Activated CD8-positive, alpha-beta T cell treated with anti-CD3 and anti-CD28 coated beads, Interleukin-2, amount 10 ng/mL, durations not matched to agents 7 days and 5 days (primary cell): ENCODE results near the gene RSBN1. TPM values are rescaled to one million over a fixed set of nuclear protein-coding genes. Genes with fewer than 3 reads are reported as not detected.

ENCODE experiments used
- ATAC-seq: fragments of 150-1000 bp; cut with Tn5 transposase; one replicate; pipeline ENCODE4 v1.10.0; 2021; ENCODE audit warnings: moderate library complexity
- CTCF ChIA-PET: fragments of 350-600 bp; sonication (Branson Sonifier 250); formaldehyde crosslinking; loops from one replicate; lab custom pipeline; 2021; ENCODE audit warnings: antibody characterized with exemption; lab: Charles Lee
- POLR2A ChIA-PET: fragments of 350-600 bp; sonication (Branson Sonifier 250); formaldehyde crosslinking; loops from one replicate; lab custom pipeline; 2021; ENCODE audit warnings: antibody characterized with exemption; lab: Charles Lee
- DNase-seq: peaks from one replicate; pipeline ENCODE4 v3.0.0-alpha.2; 2020
- H3K27ac Mint-ChIP-seq: one replicate; pipeline ENCODE4 v1.8.0; 2021; ENCODE audit warnings: mild to moderate bottlenecking, mixed read lengths
- H3K27me3 Mint-ChIP-seq: one replicate; pipeline ENCODE4 v1.8.0; 2021; ENCODE audit warnings: low read depth, mixed read lengths
- H3K36me3 Mint-ChIP-seq: one replicate; pipeline ENCODE4 v1.8.0; 2021; ENCODE audit warnings: low read depth, mixed read lengths
- H3K4me1 Mint-ChIP-seq: one replicate; pipeline ENCODE4 v1.8.0; 2021; ENCODE audit warnings: low read depth, mixed read lengths
- H3K4me3 Mint-ChIP-seq: one replicate; pipeline ENCODE4 v1.8.0; 2021; ENCODE audit warnings: mild to moderate bottlenecking, mixed read lengths
- H3K9me3 Mint-ChIP-seq: one replicate; pipeline ENCODE4 v1.8.0; 2022; ENCODE audit warnings: mixed read lengths; ENCODE audit not compliant: insufficient read depth
- total RNA-seq, 2 experiments: library from RNA; stranded (reverse); gene quantifications; one replicate each; pipeline ENCODE4 v1.2.3, GENCODE V29; 2021

The RSBN1 gene
- total RNA-seq, 2 experiments from 2014 or later, result 27.3 to 29.9 TPM

GRCh38 chr1:113811156-113811887 is 954 bp downstream of the RSBN1 start:
- H3K27me3 Mint-ChIP-seq, result no peaks in the 10 kb centered on the region
- DNase-seq (peak; percentile 53), ATAC-seq (peak; percentile 2)
- no peaks in the 10 kb centered on the region for H3K9me3 Mint-ChIP-seq
- H3K36me3 Mint-ChIP-seq, result peaks cover 38% of the 10 kb centered on the region
- peak overlapping the region; percentile 98 for H3K4me3 Mint-ChIP-seq
- POLR2A ChIA-PET, result interaction anchor here (0.9 to 2.2 kb wide), 6 partner anchors 19 to 93 kb away, joined by 3 to 23 read pairs (median 8); partner anchors contain the start of genes AP4B1 and PHTF1
- peak overlapping the region; percentile 98 for H3K27ac Mint-ChIP-seq
- H3K4me1 Mint-ChIP-seq, result peaks cover 32% of the 10 kb centered on the region
- CTCF ChIA-PET, result interaction anchor here (0.7 to 2.3 kb wide), 9 partner anchors 12 to 531 kb away, joined by 3 to 8 read pairs (median 3); partner anchors contain the start of gene PHTF1

- H3K4me3 Mint-ChIP-seq, result peak overlapping the region; percentile 98
- peaks cover 43% of the 10 kb centered on the region for H3K4me1 Mint-ChIP-seq
- ChIA-PET POLR2A (no interaction called here), CTCF (no interaction called here)
- H3K27me3 Mint-ChIP-seq, result no peaks in the 10 kb centered on the region
- ATAC-seq, result no peak
- no peak for DNase-seq
- H3K27ac Mint-ChIP-seq, result peak overlapping the region; percentile 55
- no peaks in the 10 kb centered on the region for H3K9me3 Mint-ChIP-seq
- H3K36me3 Mint-ChIP-seq, result peaks cover 38% of the 10 kb centered on the region
Observed at GRCh38 chr1:113809670-113810602, 2.3 kb downstream of the RSBN1 start.

DNA sequence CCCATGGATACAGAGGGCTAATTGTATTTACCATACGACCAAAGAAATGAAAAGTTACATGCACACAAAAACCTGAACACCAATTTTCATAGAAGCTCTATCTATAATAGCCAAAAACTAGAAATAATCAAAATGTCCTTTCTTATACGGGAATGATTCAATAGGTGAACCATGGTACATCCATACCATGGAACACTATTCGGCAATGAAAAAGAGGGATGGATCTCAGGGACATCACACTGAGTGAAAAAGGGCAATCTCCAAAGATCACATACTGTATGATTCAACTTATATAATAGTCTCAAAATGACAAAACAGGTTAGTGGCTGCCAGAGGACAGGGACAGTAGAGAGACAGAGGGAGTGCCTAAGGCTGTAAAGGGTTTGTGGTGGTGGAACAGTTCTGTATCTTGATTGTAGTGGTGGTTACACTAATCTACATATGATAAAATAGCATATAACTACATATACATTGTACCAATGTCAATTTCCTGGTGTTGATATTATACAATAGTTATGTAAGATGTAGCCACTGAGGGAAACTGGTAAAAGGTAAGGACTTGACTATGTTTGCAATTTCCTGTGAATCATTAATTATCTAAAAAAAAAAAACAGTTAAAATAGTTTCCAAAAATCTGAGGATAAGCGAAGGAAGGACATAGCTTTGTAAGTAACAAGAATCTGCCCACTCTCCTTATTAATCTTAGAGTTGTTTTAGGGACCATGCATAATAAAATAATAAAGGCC is 3.7 kb downstream of the RSBN1 start:
- ChIA-PET POLR2A (no interaction called here), CTCF (interaction anchor here (0.7 kb wide), 1 partner anchor 9 kb away, joined by 3 read pairs; no protein-coding TSS in a partner anchor)
- H3K4me1 Mint-ChIP-seq, result peaks cover 53% of the 10 kb centered on the region
- H3K27me3 Mint-ChIP-seq, result no peaks in the 10 kb centered on the region
- H3K27ac Mint-ChIP-seq, result peak overlapping the region; percentile 15
- no peaks in the 10 kb centered on the region for H3K9me3 Mint-ChIP-seq
- DNase-seq (no peak), ATAC-seq (no peak)
- peak overlapping the region; percentile 98 for H3K4me3 Mint-ChIP-seq
- H3K36me3 Mint-ChIP-seq, result peaks cover 45% of the 10 kb centered on the region

GRCh38 chr1:113805639-113806038 is 6.6 kb downstream of the RSBN1 start:
- DNase-seq (no peak), ATAC-seq (no peak)
- no peak overlapping the region for H3K4me3 Mint-ChIP-seq
- peaks cover 4% of the 10 kb centered on the region for H3K9me3 Mint-ChIP-seq
- H3K27ac Mint-ChIP-seq, result no peak overlapping the region
- POLR2A ChIA-PET, result no interaction called here
- peaks cover 63% of the 10 kb centered on the region for H3K4me1 Mint-ChIP-seq
- peaks cover 51% of the 10 kb centered on the region for H3K36me3 Mint-ChIP-seq
- CTCF ChIA-PET, result no interaction called here
- no peaks in the 10 kb centered on the region for H3K27me3 Mint-ChIP-seq

GRCh38 chr1:113805256-113805531 is 7.1 kb downstream of the RSBN1 start:
- Mint-ChIP-seq H3K9me3 (peaks cover 4% of the 10 kb centered on the region), H3K4me3 (no peak overlapping the region), H3K27me3 (no peaks in the 10 kb centered on the region), H3K4me1 (peaks cover 66% of the 10 kb centered on the region), H3K27ac (no peak overlapping the region), H3K36me3 (peaks cover 51% of the 10 kb centered on the region)
- ChIA-PET CTCF (no interaction called here), POLR2A (no interaction called here)
- no peak for DNase-seq
- ATAC-seq, result no peak

- ATAC-seq (no peak), DNase-seq (no peak)
- no peak overlapping the region for H3K27ac Mint-ChIP-seq
- peaks cover 51% of the 10 kb centered on the region for H3K36me3 Mint-ChIP-seq
- ChIA-PET CTCF (interaction anchor here (1.4 kb wide), 1 partner anchor 8 kb away, joined by 3 read pairs; the partner anchor contains the start of gene RSBN1), POLR2A (no interaction called here)
- H3K4me1 Mint-ChIP-seq, result peaks cover 62% of the 10 kb centered on the region
- H3K4me3 Mint-ChIP-seq, result no peak overlapping the region
- peaks cover 4% of the 10 kb centered on the region for H3K9me3 Mint-ChIP-seq
- no peaks in the 10 kb centered on the region for H3K27me3 Mint-ChIP-seq
Observed at GRCh38 chr1:113804421-113805255, 7.6 kb downstream of the RSBN1 start.

DNA sequence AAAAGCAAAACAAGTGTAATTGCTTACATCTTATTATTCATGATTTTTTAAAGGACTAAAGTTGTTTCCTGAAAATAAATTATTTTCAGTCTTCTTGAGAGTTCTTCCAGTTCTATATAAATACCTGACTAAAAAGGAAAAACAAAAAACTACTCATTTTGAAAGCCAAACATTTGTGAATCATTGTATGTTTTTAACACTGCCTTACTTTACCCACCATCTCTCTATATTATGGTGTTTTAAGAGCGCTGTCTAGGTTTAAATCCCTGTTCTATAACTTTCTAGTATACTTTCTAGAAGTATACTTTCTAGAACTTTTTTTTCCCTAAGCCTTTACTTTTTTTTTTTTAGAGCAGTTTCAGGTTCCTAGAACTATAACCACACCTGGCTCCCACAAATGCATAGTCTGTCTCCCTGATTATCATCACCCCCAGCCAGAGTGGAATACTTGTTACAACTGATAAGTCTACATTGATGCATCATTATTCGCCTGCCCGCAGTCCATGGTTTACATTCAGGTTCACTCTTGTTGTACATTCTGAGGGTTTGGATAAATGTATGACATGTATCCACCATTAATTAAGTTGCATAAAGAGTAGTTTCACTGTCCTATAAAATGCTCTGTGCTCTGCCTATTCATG is 9.8 kb downstream of the RSBN1 start:
- Mint-ChIP-seq H3K4me1 (peaks cover 50% of the 10 kb centered on the region), H3K27ac (no peak overlapping the region), H3K9me3 (peaks cover 4% of the 10 kb centered on the region), H3K27me3 (no peaks in the 10 kb centered on the region), H3K36me3 (peaks cover 48% of the 10 kb centered on the region), H3K4me3 (no peak overlapping the region)
- no peak for ATAC-seq
- POLR2A ChIA-PET, result no interaction called here
- CTCF ChIA-PET, result no interaction called here
- DNase-seq, result no peak

GRCh38 chr1:113800487-113800886 is 11.8 kb downstream of the RSBN1 start:
- H3K9me3 Mint-ChIP-seq, result peaks cover 4% of the 10 kb centered on the region
- H3K27me3 Mint-ChIP-seq, result no peaks in the 10 kb centered on the region
- H3K4me1 Mint-ChIP-seq, result peaks cover 45% of the 10 kb centered on the region
- DNase-seq, result no peak
- POLR2A ChIA-PET, result no interaction called here
- no peak overlapping the region for H3K27ac Mint-ChIP-seq
- peaks cover 49% of the 10 kb centered on the region for H3K36me3 Mint-ChIP-seq
- no peak overlapping the region for H3K4me3 Mint-ChIP-seq
- no peak for ATAC-seq
- CTCF ChIA-PET, result interaction anchor here (2.1 kb wide), 1 partner anchor 12 kb away, joined by 7 read pairs; no protein-coding TSS in a partner anchor

- ATAC-seq (no peak), DNase-seq (no peak)
- POLR2A ChIA-PET, result no interaction called here
- H3K36me3 Mint-ChIP-seq, result peaks cover 50% of the 10 kb centered on the region
- H3K27me3 Mint-ChIP-seq, result no peaks in the 10 kb centered on the region
- no peak overlapping the region for H3K4me3 Mint-ChIP-seq
- peaks cover 4% of the 10 kb centered on the region for H3K9me3 Mint-ChIP-seq
- no peak overlapping the region for H3K27ac Mint-ChIP-seq
- CTCF ChIA-PET, result interaction anchor here (1.3 kb wide), 1 partner anchor 12 kb away, joined by 4 read pairs; no protein-coding TSS in a partner anchor
- H3K4me1 Mint-ChIP-seq, result peaks cover 39% of the 10 kb centered on the region
Observed at GRCh38 chr1:113797472-113797871, 14.8 kb downstream of the RSBN1 start.
